ENCODE data around the gene HIRA.

Gene HIRA

DNA sequence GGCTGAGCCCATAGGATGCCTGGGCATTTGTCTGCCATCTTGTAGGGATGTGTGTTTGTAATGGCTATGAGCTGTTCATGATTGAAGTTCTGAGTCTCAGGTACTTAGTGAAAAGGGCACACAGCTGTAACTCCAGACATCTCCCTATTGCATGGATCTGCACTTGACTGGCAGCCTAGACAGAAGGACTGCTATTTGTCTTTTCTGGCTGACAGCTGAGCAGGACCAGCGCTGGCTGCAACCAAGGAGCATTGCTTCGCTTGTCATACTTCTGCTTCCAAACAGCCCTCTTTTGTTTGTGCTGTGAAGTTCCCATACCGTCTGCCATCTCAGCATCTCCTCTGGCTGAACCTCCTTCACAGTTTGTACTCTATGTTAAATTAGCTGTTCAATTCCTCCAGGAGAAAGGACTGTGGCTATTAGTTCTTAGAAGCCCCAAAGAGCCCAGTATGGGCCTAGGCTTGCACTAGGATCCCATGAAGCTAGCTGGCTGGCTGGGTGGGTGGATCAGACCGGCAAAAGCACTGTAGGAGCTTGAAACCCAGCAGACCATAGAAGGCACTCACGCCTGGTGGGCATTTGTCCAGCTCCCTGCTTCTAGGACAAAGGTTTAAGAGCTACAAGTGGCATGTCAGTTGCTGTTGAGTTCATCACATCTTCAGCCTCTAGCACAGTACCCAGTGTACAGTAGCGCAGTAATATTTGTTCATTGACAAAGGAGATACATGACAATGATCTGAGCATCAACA is 20.4 kb downstream of the HIRA start:
- DNase-seq (ENCODE audit: low spot score) = no peak

DNA sequence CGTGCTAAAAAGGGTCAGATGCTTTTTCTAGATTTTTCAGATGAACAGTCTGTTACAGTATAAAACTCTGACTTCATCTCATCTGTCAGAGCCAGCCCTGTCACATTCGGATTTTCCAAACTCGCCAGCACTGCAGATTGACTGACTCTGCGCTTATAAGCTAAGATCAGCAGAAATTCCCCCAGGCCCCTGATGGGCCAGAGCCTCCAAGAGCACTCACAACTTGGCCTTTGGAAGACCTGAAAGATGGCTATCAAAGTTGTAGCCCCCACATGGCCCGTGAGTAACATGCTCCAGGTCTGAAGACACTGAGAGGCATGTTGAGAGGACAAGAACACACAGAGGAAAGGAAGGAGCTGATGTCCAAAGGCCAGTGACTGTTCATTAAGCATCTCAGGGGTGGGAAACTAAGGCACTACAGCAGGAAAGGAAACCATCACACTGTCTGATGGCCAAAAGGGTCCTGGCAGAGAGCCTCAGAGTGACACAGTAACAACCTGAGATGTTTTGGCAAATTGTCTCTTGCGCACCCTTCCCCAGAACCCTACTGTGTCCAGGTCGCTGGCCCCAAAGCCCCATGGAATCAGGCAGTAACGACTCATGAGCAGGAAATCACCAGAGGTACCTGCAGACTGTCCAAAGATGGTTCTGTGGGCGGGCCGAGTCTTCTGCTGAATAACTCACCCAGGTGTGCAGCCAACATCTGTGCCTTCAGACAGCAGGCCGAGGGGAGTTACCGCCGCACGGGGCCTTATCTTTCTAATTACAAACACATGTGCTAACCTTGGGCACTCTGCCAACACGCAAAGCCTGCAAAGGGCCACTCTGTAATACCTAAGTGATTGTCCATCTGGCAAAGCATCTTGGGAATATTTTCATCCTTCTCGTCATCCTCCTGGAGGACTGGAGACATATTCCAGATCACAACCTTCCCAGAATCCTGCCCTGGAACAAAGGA is 23.6 kb downstream of the HIRA start:
- DNase-seq (ENCODE audit: low spot score) = no peak

DNA sequence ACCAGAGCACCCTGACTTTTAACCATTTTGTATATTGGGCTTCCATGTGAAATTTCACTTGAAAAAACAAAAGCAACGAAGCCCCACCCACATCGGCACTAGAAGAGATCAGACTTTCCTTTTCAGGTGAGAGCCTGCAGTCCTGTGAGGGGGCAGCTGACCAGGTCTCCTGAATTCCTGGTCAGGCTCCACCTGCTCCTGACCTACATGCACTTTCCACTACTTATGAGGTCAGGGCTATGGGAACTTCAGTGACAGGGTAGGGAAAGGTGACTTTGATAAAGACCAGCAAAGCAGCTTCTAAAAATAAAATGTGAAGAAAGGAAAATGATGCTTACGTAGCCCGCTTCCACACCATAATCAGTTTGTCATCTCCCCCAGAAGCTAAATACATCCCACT is 24.7 kb downstream of the HIRA start:
- no peak for DNase-seq (ENCODE audit: low spot score)

GRCh38 chr22:19406281-19406811 is 25.2 kb downstream of the HIRA start:
- DNase-seq (ENCODE audit: low spot score) = no peak

GRCh38 chr22:19405652-19406051 is 25.9 kb downstream of the HIRA start:
- DNase-seq (ENCODE audit: low spot score) = no peak

DNA sequence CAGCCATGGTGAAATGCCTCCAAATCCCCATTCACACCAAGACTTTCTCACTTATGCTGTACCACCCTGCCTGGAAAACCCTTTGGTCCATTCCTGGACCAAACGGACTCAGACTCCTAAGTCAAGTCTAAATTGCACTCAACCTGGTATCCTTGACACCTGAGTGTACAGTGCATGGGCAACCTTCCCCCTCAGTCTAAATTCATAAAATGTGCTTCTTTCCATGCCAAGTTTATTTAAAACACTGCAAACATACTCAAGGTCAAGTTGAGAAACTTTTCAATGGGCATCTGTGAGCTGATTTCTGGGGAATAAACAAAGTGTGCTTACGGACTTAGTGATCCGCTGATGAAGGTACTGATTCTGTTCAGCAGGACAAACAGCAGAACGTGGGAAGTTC is 26.4 kb downstream of the HIRA start:
- no peak for DNase-seq (ENCODE audit: low spot score)

- no peak for DNase-seq (ENCODE audit: low spot score)
These were observed 26.9 kb downstream of the HIRA start for GRCh38 chr22:19404676-19405075.

DNA sequence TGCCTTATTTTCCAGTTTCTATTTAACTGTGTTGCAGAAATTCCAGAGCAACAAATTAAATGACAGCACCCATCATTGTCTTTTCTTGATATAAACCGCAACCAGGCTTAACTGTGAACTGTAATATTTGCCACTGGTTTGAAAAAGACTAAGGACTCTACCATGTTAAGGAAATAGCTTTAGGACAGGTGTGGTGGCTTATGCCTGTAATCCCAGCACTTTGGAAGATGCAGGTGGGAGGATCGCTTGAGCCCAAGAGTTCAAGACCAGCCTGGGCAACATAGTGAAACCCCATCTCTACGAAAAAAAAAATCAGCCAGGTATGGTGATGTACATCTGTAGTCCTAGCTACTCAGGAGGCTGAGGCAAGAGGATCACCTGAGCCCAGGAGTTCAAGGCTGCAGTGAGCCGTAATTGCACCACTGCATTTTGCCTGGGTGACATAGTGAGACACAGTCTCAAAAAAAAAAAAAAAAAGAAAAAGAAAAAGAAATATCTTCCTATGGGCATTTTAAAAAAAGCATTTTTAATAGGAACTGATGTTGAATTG is 28.8 kb downstream of the HIRA start:
- no peak for DNase-seq (ENCODE audit: low spot score)

DNA sequence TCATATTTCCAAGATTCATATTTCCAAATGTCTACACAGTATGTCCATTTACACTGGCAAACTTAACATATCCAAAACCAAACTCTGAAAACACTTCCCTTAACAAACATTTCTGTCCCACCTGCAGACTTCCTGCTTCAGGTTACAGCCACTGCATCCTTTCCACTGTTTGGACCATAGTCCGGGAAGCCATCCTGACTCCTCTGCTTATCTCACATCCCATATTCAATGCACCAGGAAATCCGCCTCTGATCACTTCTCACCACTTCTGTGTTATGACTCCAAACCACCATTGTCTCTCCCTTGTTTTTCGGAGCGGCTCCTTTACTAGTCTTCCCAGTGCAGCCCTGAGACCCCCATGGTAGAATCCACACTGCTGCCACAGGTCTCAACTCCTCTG is 30.1 kb downstream of the HIRA start:
- DNase-seq (ENCODE audit: low spot score) = no peak

GRCh38 chr22:19400881-19401280 is 30.7 kb downstream of the HIRA start:
- no peak for DNase-seq (ENCODE audit: low spot score)

DNA sequence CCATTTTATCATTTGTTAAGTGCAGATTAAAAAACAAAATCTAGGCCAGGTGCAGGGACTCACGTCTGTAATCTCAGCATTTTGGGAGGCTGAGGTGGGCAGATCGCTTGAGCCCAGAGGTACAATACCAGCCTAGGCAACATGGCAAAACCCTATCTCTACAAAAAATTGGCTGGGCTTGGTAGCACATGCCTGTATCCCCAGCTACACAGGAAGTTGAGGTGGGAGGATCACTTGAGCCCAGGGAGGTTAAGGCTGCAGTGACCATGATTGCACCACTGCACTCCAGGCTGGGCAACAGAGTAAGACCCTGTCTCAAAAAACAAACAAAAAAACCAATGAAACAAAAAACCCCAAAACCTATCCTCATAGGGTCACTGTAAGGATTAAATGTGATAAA is 32.9 kb downstream of the HIRA start:
- no peak for DNase-seq (ENCODE audit: low spot score)

GRCh38 chr22:19398206-19398605 is 33.3 kb downstream of the HIRA start:
- DNase-seq (ENCODE audit: low spot score) = no peak

GRCh38 chr22:19397734-19398104 is 33.8 kb downstream of the HIRA start:
- no peak for DNase-seq (ENCODE audit: low spot score)

GRCh38 chr22:19396934-19397733 is 34.4 kb downstream of the HIRA start:
- no peak for DNase-seq (ENCODE audit: low spot score)

GRCh38 chr22:19396561-19396933 is 35.0 kb downstream of the HIRA start:
- DNase-seq (ENCODE audit: low spot score) = no peak

DNA sequence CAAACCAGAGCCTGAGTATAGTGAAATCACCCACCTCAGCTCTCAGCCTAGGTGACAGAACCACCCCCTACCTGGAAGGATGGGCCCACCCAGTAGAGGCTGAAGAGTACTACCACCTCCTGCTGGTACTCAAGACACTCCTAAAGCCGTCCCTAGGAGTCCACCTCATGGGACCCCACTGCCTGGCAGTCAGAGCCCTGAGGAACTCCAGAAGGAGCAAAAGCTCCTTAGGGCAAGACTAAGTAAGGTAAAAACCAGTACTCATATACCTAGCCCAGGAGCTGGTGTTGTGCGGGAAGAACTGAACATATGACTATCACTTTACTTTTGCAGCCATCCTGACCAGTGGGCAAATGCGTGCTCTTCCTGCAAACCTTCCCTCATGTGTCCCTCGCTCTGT is 36.3 kb downstream of the HIRA start:
- no peak for DNase-seq (ENCODE audit: low spot score)

- DNase-seq (ENCODE audit: low spot score) = peak; percentile 58
These were observed 37.1 kb downstream of the HIRA start for GRCh38 chr22:19394274-19395050.

DNA sequence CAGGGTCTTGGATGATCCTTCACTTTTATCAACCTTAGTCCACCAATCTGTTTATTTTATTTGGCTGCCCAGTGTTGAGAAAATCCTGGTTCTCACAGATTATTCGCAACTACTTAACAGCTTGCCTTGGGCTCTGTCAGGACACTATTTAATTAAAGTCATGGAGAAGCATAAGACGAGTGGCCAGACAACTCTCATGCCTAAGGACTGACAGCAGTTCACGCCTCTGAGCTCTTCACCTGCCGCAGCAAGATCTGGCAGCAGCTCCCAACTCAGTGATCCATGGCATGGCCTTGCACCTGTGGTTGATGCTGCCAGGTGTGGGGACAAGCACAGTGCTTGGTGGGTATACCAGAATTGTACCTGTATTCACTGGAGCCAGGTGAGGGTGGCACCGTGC is 37.8 kb downstream of the HIRA start:
- DNase-seq (ENCODE audit: low spot score) = no peak

GRCh38 chr22:19387575-19387974 is 44.0 kb downstream of the HIRA start:
- no peak for DNase-seq (ENCODE audit: low spot score)

DNA sequence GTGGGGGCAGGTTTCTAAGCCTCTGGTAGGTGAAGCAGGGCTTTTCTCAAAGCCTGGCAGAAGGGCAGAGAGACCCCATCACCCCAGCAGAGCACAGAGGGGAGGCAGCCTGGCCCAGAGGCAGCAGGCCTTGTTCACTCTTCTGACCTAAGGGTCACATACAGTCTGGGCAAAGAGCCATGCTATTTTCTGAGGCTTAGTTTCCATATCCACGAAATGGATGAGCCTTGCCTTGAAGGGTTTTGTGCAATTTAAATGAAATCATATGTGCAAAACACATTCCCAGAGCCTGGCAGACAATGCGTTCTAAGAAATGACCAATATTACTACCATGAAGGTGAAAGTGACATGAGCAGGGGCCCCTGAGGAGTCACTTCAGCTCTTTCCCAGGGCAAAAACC is 44.5 kb downstream of the HIRA start:
- DNase-seq (ENCODE audit: low spot score) = no peak

DNA sequence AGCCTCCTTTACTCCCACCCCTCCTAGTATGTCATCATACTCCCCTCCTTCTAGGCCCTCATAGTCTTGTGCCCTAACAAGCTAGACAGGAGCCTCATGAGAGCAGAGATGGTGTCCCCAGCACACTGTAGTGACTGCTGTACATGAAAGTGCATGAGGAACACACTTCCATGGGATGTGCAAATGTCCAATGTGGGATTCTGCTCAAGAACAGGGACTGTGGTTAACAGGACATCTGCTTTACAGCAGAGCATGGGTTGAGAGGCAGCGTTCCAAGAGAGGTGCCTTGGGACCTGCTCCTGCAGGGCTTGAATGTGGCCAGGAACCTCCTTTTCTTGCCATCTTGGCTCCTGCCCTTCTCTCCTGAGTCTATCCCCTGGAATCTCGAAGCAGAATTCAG is 45.3 kb downstream of the HIRA start:
- no peak for DNase-seq (ENCODE audit: low spot score)

All from cerebellar cortex (tissue), 1 donor.